Brain microvascular endothelial cell (primary cell): Measurements from ENCODE around the gene MDM4.

Experiments
- DNase-seq: peaks from one replicate; pipeline ENCODE4 v3.0.0-alpha.2; 2020
- H3K27ac ChIP-seq: fragments of 250-450 bp; sonication (Bioruptor Pico); 2 replicates; pipeline ENCODE4 v1.5.1; 2020; ENCODE audit warnings: mild to moderate bottlenecking, moderate library complexity
- H3K27me3 ChIP-seq: fragments of 250-450 bp; sonication (Bioruptor Pico); replicated peaks from 2 replicates; pipeline ENCODE4 v1.5.1; 2020; ENCODE audit warnings: mild to moderate bottlenecking
- H3K36me3 ChIP-seq: fragments of 250-450 bp; sonication (Bioruptor Pico); replicated peaks from 2 replicates; pipeline ENCODE4 v1.5.1; 2020; ENCODE audit warnings: mild to moderate bottlenecking
- H3K4me3 ChIP-seq: 2 replicates; pipeline ENCODE4 v1.5.1; 2011; ENCODE audit warnings: low read depth, mild to moderate bottlenecking, control low read depth, low read length, moderate library complexity
- in situ Hi-C: cut with HindIII; loops from 2 replicates; pipeline ENCODE4 v1.10.0; 2017; ENCODE audit warnings: low sequenced_read_pairs, low pct_ligation_motif_present
- TF ChIP-seq, protein P1 (sequence below): IDR thresholded peaks from 2 replicates; pipeline ENCODE4 v1.5.1; 2011; ENCODE audit warnings: low read depth, mild to moderate bottlenecking, moderate library complexity, low read length, control low read depth, inconsistent platforms; ENCODE audit errors: missing control alignments

Gene MDM4

DNA sequence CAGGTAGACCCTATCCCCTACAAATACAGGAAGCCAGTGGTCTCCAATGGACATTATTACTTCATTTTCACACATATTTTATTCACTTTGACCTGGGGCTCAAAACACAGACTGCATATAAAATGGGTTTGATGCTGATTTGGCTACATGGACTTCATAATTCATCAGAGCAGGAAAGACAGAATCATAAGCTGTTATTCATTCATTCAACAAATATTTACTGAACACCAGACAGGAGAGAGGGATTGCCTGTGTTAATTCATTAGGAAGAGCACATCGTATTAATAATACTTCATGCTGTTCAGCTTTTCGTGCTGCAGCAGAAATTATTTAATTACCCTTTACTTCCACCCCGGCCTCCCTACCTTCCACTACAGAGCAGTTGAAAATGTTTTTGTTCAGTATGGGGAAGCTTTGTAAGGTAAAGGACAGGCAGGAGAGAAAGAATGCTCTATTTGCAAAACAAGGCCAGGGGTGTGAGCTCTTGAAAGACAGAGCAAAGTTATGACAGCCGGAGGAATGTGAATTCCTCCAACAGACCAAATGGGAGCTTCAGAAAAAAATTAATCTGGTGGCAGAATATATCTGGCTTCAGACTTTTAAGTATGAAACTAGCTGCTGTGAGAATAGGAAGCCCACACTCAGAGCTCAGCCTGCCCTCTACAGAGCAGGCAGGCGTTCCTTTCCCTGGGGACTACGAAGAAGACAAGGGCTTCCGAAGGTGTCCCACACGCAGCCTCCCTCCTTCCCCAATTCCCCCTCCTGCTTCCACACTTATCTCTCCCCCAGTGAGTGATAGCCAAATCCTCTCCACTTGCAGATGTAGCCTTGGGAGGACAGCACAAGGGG lies 58.0 kb downstream of the MDM4 start:
- TF ChIP-seq, protein P1, sequence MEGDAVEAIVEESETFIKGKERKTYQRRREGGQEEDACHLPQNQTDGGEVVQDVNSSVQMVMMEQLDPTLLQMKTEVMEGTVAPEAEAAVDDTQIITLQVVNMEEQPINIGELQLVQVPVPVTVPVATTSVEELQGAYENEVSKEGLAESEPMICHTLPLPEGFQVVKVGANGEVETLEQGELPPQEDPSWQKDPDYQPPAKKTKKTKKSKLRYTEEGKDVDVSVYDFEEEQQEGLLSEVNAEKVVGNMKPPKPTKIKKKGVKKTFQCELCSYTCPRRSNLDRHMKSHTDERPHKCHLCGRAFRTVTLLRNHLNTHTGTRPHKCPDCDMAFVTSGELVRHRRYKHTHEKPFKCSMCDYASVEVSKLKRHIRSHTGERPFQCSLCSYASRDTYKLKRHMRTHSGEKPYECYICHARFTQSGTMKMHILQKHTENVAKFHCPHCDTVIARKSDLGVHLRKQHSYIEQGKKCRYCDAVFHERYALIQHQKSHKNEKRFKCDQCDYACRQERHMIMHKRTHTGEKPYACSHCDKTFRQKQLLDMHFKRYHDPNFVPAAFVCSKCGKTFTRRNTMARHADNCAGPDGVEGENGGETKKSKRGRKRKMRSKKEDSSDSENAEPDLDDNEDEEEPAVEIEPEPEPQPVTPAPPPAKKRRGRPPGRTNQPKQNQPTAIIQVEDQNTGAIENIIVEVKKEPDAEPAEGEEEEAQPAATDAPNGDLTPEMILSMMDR: no peak
- H3K4me3 ChIP-seq: no peak overlapping the region
- H3K36me3 ChIP-seq: no peaks in the 10 kb centered on the region
- peaks cover 2% of the 10 kb centered on the region for H3K27me3 ChIP-seq
- in situ Hi-C loops: no loop called here
- DNase-seq: no peak
- no peak overlapping the region for H3K27ac ChIP-seq

DNA sequence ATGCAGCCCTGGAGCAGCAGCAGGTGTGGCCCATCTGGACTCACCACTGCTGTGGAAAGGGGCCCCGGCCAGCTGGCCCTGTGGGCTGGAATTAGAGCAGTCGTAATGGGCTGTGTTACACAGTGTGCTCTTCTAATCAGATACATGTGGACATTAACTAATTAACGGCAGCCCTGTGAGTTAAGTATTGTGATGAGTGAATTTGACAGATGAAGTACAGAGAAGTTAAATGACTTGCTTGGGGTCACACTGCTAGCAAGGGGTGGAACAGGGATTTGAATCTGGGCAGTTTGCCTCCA lies 58.6 kb downstream of the MDM4 start:
- TF ChIP-seq, protein P1: no peak
- no peak overlapping the region for H3K4me3 ChIP-seq
- no peak overlapping the region for H3K27ac ChIP-seq
- no peak for DNase-seq
- no peaks in the 10 kb centered on the region for H3K36me3 ChIP-seq
- in situ Hi-C loops: no loop called here
- peaks cover 2% of the 10 kb centered on the region for H3K27me3 ChIP-seq

- Histone ChIP-seq H3K36me3 (no peaks in the 10 kb centered on the region), H3K4me3 (no peak overlapping the region), H3K27ac (no peak overlapping the region), H3K27me3 (peaks cover 2% of the 10 kb centered on the region)
- TF ChIP-seq, protein P1: no peak
- in situ Hi-C loops: no loop called here
- DNase-seq: no peak
Observed at GRCh38 chr1:204575221-204576190, 59.3 kb downstream of the MDM4 start.

DNA sequence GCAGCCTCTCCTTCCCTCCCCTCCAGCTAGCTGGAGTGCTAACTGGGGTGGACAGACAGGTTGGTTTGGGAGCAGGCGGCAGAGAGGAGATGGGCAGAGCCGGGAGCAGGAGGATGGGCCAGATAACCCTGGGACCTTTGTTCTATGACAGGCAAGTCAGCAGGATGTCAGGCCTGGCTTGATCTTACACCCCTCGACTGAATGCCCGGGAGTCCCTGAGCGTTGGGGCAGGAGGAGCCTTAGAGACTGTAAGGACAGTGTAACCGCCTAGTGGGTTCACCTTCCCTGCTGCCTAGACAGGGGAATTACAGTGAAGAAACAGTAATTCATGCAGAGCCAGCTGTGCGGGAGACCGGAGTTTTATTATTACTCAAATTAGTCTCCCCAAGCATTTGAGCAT lies 60.2 kb downstream of the MDM4 start:
- in situ Hi-C loops: no loop called here
- H3K36me3 ChIP-seq: no peaks in the 10 kb centered on the region
- TF ChIP-seq, protein P1: no peak
- no peak for DNase-seq
- H3K27me3 ChIP-seq: peaks cover 2% of the 10 kb centered on the region
- no peak overlapping the region for H3K4me3 ChIP-seq
- no peak overlapping the region for H3K27ac ChIP-seq

DNA sequence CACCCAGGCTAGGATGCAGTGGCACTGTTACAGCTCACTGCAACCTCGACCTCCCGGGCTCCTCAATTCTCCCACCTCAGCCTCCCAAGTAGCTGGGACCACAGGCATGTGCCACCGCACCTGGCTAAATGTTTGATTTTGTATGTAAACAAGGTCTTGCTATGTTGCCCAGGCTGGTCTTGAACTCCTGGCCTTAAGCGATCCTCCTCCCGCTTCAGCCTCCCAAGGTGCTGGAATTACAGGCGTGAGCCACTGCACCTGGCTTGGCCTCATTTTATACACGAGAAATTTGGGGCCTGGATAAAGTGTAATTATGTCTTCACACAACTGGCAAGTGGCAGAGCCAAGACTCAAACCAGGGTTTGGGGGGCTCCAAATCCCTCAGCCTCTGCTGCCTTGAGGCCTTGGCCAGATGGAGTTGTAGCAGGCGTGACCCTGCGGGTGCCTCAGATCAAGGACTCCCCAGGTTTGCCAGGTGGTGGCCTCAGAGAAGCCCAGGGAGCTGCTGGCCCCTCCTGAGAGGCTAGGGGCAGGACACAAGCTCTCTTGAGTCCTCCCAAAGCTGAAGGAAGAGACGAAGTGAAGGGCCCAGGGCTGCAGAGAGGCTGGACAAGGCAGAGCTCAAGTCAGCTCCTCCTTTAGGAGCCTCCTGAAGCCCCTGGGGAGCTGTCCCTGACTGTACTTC lies 61.7 kb downstream of the MDM4 start:
- Histone ChIP-seq H3K36me3 (no peaks in the 10 kb centered on the region), H3K27me3 (peaks cover 2% of the 10 kb centered on the region), H3K27ac (no peak overlapping the region), H3K4me3 (no peak overlapping the region)
- no peak for DNase-seq
- TF ChIP-seq, protein P1: no peak
- in situ Hi-C loops: no loop called here
